GM21529 (cell line): ENCODE data around the gene USF1.
"Not testable (repeated sequence)": the region's sequence is repeated elsewhere in the genome, so short reads cannot be mapped to it uniquely, and the experiment has no call there.

ENCODE experiments used
- ATAC-seq: cut with Tn5 transposase; IDR thresholded peaks from one replicate; pipeline ENCODE4 v1.9.1; 2021; ENCODE audit not compliant: unreplicated experiment

The USF1 gene

GRCh38 chr1:161048949-161049722 is 3.4 kb upstream of the USF1 start:
- no peak for ATAC-seq

- no peak for ATAC-seq
Observed at GRCh38 chr1:161047436-161048420, 2.0 kb upstream of the USF1 start.

GRCh38 chr1:161046605-161047228 is 940 bp upstream of the USF1 start:
- ATAC-seq = peak; percentile 46

GRCh38 chr1:161044908-161045735 is 655 bp downstream of the USF1 start:
- peak; percentile 37 for ATAC-seq

DNA sequence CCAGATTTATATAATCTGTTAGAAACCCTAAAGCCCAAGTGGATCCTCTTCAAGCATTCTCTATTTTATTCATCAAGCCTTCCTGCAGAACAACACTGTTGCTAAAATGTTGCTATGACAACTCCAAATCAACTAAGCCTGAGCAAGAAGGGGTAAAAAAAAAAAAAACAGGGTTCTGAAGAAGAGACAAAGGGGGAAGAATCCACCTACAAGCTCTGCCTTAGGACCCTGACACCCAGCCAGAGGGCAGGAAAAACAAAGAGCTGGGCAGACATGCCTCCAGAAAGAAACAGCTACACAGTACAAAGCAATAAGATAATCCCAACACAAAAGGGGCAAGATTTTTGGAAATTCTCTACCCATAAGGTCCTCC is 1.3 kb downstream of the USF1 start:
- ATAC-seq = no peak

GRCh38 chr1:161039546-161039945 is 6.2 kb downstream of the USF1 start:
- ATAC-seq = no peak

DNA sequence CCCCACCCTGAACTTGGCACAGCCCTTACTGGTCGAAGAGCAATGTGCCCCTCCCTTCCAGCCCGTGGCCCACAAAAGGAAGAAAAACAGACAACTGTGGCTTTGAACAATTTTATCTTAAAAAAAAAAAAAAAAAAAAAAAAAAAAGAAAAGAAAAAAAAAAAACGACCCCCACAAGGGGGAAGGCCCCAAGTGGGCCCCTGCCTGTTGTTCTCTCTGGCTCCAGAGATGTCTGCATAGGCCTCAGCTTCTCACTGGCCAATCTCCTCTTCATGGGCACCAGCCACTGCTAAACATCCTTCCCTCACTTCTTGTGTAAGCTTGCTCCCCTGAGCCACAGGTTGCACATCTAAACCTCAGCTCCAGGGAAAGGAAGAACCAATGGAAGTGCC is 6.6 kb downstream of the USF1 start:
- ATAC-seq = no peak

DNA sequence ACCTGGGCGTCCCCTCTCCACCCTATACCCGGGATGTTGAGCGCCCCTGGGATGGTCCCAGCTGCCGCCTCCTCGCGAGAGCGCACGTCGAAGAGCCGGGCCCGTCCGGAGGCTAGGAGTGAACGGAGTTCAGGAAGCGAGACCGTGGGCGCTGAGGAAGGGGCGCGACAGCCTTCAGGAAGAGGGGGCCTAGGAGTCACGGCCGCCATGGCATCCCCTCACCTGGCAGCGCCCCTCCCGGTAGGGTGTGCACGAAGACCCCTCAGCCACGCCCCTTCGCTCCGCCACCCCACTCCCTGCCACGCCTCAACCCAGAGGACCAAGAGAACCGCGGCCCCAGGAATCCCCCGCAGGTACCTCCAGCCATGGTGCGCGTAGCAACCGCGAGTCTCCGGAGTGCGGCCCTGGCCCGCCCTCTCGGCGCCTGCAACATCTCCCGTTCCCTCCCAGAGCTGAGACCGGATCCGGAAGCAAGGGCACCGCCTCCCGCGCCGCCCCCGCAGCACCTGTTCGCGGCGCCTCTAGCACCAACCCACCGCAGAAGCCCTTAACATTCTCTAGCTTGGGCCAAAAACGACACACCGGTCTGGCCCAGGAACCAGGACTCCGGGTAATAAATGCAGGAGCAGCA is 7.1 kb downstream of the USF1 start, which contains the start of gene TSTD1:
TSS of gene TSTD1 (minus strand) at position 442 of the 631 bp plus-strand sequence. CDS start at position 367, 75 bp downstream.
- ATAC-seq = peak; percentile 89

DNA sequence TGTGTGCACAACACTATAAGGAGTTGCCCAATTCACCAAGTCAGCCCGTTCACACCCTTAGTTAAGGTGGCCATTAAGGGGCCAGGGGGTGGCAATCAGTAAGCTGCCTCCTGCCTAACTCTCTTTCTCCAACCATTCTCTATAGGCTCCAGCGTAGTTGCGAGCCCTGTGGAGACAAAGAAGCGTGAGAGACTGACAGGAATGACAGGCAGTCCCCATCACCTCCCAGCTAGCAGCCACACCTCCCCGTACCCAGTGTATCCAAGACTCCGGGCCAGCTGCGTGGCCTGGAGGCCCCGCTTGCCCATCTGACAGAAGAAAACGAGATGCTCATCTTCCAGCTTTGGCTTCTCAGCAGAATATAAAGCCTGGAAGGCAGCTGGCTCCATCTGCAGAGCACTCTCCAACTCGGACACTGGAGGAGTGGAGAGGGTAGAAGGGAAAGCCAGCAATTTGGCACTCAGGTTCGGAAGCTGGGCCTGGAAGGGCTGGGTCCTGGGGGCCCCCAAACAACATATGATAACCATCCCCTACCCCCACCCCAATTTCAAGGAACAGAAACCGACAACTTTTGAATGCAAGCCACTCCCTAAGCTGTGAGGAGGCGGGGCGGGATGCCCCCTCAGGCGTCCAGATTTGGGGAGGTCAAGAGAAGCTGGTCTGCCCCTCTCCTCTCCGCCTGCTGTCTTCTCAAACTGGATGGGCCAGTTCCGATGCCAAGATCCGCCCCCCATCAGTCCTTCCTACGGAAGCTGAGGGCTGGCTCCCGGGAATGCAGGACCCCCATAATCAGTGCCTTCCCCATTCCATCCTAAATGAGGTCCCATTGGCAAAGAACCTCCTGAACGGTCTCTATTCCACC is 7.9 kb downstream of the USF1 start:
- no peak for ATAC-seq

DNA sequence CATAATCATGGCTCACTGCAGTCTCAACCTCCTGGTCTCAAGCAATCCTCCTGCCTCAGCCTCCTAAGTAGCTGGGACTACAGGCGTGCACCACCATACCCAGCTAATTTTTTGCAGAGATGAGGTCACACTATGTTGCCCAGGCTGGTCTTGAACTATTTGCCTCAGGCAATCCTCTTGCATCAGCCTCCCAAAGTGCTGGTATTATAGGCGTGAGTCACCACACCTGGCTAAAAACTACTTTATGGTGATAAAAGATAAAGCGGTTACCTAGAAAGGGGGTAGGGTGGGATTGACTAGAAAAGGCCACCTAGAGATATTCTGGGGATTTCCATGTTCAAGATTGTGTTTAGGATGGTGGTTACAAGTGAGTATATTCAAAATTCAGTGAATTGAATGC is 12.0 kb downstream of the USF1 start:
- no peak for ATAC-seq

- no peak for ATAC-seq
Observed at GRCh38 chr1:161032409-161032808, 13.4 kb downstream of the USF1 start.

DNA sequence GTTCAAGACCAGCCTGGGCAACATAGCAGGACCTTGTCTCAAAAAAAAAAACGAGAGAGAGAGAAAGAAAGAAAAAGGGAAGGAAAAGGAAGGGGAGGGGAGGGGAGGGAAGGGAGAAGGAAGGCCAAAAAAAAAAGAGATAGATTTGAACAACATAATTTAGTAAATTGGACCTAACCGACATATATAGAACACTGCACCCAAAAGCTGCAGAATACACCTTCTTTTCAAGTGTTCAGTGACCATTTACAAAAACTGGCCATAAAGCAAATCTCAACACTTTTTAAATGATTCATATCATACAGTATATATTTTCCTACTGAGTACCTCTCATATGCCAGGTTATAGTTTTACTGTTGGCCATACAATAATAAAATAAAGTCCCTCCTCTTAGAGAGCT is 13.9 kb downstream of the USF1 start:
- ATAC-seq = no peak

- not testable (repeated sequence) for ATAC-seq
Observed at GRCh38 chr1:161029466-161029865, 16.3 kb downstream of the USF1 start.

DNA sequence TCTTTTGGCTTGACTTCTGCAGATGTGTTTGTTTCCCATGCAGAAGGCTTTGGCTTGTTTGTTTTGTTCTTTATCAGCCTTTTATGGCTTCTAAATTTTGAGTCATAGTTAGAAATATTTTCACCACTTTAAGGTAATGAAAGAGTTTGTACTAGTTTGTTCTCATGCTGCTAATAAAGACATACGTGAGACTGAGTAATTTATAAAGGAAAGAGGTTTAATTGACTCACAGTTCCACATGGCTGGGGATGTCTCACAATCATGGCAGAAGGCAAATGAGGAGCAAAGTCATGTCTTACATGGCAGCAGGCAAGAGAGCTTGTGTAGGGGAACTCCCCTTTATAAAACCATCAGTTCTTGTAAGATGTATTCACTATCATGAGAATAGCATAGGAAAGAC is 18.8 kb downstream of the USF1 start:
- not testable (repeated sequence) for ATAC-seq

DNA sequence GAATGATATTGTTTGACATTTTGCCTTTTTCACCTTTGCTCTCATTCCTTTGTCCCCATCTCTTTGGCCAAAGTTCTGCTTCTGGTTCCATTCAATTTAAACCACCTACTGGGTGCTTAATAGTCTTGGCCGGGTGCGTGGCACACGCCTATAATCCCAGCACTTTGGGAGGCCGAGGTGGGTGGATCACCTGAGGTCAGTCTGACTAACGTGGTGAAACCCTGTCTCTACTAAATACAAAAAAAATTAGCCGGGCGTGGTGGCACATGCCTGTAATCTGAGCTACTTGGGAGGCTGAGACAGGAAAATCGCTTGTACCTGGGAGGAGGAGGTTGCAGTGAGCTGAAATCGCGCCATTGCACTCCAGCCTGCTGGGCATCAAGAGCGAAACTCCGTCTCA is 23.3 kb downstream of the USF1 start:
- not testable (repeated sequence) for ATAC-seq

GRCh38 chr1:161021970-161022353 is 23.8 kb downstream of the USF1 start:
- ATAC-seq = no peak

- ATAC-seq = peak; percentile 90
Observed at GRCh38 chr1:161021165-161021969, 24.4 kb downstream of the USF1 start.

DNA sequence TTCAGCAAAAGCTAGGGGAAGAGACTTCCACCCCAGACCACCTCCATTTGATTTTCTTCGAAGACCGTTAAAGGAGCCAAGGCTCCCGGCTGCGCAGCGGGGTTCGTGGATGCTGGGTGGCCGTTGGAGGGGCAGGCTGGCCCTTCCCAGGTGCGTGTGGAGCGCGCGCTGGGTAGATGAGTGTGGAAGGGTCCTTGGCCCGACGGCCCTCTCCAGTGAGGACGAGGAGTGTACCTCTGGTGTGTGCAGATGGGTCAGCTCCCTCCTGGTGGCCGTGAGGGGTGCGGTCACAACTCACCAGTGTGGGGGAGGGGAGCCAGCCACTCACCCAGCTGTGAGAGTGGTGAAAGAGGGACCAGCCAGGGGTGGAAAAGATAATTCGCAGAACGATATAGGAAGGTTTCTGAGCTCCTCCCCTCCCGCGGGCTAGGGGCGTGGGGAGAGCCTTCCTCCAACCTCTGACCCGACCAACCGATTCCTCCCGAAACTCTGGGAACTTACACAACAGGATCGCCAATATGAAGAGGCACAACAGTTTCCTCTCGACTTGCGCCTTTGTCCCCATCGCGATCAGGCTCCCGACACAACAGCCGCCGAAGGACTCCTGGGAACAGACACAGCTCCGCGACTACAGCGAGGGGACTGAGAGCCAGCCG is 25.1 kb downstream of the USF1 start, which contains the start of gene F11R:
TSS of gene F11R (minus strand) at position 644 of the 656 bp plus-strand sequence. CDS start at position 565, 79 bp downstream.
- peak; percentile 34 for ATAC-seq
